Measurements from ENCODE around the gene LZTS2.

DNA sequence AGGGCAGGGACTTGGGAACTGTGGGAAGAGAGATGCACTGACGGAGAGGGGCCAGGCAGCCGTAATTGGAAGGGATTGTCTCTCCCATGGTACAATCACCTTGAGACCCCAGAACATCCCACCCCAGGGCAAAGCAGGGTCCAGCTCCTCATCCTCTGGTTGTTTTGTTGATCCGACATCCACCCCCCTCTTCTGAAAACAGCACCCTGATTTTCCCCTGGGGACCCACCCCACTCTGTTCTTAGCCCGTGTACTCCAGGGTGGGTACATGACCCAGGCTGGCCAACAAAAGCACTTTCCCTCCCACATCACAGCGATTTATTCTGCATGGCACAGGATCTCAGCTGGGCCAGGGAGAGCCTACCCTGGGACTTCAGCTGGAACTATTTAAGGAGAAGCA is 17.2 kb downstream of the LZTS2 start:
- TF ChIP-seq, protein P1, sequence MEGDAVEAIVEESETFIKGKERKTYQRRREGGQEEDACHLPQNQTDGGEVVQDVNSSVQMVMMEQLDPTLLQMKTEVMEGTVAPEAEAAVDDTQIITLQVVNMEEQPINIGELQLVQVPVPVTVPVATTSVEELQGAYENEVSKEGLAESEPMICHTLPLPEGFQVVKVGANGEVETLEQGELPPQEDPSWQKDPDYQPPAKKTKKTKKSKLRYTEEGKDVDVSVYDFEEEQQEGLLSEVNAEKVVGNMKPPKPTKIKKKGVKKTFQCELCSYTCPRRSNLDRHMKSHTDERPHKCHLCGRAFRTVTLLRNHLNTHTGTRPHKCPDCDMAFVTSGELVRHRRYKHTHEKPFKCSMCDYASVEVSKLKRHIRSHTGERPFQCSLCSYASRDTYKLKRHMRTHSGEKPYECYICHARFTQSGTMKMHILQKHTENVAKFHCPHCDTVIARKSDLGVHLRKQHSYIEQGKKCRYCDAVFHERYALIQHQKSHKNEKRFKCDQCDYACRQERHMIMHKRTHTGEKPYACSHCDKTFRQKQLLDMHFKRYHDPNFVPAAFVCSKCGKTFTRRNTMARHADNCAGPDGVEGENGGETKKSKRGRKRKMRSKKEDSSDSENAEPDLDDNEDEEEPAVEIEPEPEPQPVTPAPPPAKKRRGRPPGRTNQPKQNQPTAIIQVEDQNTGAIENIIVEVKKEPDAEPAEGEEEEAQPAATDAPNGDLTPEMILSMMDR (conservative IDR thresholded peaks at IDR 0.05; ENCODE audit: low read depth, low read length), result no peak
- TF ChIP-seq POLR2A (IDR thresholded peaks at IDR 0.05; ENCODE audit: low read depth, low read length) (no peak), CEBPB (IDR thresholded peaks at IDR 0.05; ENCODE audit: low read depth, low read length) (no peak), FOS (IDR thresholded peaks at IDR 0.05; ENCODE audit: low read depth, low read length) (no peak), SMC3 (IDR thresholded peaks at IDR 0.05; ENCODE audit: low read depth, low read length) (no peak), RCOR1 (IDR thresholded peaks at IDR 0.05; ENCODE audit: insufficient replicate concordance, low read length) (no peak), RFX5 (IDR thresholded peaks at IDR 0.05; ENCODE audit: low read depth, low read length) (no peak), MAZ (IDR thresholded peaks at IDR 0.05; ENCODE audit: borderline replicate concordance, low read depth, low read length) (no peak), BHLHE40 (IDR thresholded peaks at IDR 0.05; ENCODE audit: low read depth, low read length) (no peak)
- TF ChIP-seq, protein P2, sequence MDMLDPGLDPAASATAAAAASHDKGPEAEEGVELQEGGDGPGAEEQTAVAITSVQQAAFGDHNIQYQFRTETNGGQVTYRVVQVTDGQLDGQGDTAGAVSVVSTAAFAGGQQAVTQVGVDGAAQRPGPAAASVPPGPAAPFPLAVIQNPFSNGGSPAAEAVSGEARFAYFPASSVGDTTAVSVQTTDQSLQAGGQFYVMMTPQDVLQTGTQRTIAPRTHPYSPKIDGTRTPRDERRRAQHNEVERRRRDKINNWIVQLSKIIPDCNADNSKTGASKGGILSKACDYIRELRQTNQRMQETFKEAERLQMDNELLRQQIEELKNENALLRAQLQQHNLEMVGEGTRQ (IDR thresholded peaks at IDR 0.05; ENCODE audit: low read depth, low read length), result no peak

Data from IMR-90 (cell line).